HL-60 (cell line): ENCODE measurements around the gene PCYOX1L.

Experiments
- DNase-seq, 2 experiments: peaks; one replicate each; pipeline ENCODE4 v3.0.0-alpha.2; 2010 to 2020; ENCODE audit warnings: low read depth in 1 of 2, low spot score in 1 of 2
- H3K27ac ChIP-seq: fragments of 250-450 bp; sonication (Bioruptor Pico); replicated peaks from 2 replicates; pipeline ENCODE4 v1.5.1; 2020; ENCODE audit warnings: mild to moderate bottlenecking, moderate library complexity
- H3K27me3 ChIP-seq: fragments of 250-450 bp; sonication (Bioruptor Pico); 2 replicates; pipeline ENCODE4 v1.5.1; 2021; ENCODE audit warnings: mild to moderate bottlenecking, moderate library complexity; ENCODE audit not compliant: insufficient read depth, poor library complexity, severe bottlenecking
- H3K4me3 ChIP-seq: replicated peaks from 2 replicates; pipeline ENCODE4 v1.5.1; 2011; ENCODE audit warnings: mild to moderate bottlenecking, control low read depth, low read length; ENCODE audit not compliant: insufficient read depth
- GABPA ChIP-seq: IDR thresholded peaks from 2 replicates; pipeline ENCODE4 v1.6.1; 2012; ENCODE audit warnings: low read depth
- POLR2AphosphoS5 ChIP-seq: IDR thresholded peaks from 2 replicates; pipeline ENCODE4 v1.6.1; 2012; ENCODE audit warnings: low read depth
- SPI1 ChIP-seq: IDR thresholded peaks from 2 replicates; pipeline ENCODE4 v1.6.1; 2012; ENCODE audit warnings: low read depth, mild to moderate bottlenecking, borderline replicate concordance
- TF ChIP-seq, protein P1 (sequence below): IDR thresholded peaks from one replicate; pipeline ENCODE4 v1.5.1; 2011; ENCODE audit warnings: low read length, control low read depth, inconsistent platforms; ENCODE audit not compliant: insufficient read depth
- TF ChIP-seq, protein P2 (sequence below): IDR thresholded peaks from 2 replicates; pipeline ENCODE4 v1.6.1; 2012; ENCODE audit warnings: low read depth; ENCODE audit not compliant: insufficient replicate concordance

The PCYOX1L gene

DNA sequence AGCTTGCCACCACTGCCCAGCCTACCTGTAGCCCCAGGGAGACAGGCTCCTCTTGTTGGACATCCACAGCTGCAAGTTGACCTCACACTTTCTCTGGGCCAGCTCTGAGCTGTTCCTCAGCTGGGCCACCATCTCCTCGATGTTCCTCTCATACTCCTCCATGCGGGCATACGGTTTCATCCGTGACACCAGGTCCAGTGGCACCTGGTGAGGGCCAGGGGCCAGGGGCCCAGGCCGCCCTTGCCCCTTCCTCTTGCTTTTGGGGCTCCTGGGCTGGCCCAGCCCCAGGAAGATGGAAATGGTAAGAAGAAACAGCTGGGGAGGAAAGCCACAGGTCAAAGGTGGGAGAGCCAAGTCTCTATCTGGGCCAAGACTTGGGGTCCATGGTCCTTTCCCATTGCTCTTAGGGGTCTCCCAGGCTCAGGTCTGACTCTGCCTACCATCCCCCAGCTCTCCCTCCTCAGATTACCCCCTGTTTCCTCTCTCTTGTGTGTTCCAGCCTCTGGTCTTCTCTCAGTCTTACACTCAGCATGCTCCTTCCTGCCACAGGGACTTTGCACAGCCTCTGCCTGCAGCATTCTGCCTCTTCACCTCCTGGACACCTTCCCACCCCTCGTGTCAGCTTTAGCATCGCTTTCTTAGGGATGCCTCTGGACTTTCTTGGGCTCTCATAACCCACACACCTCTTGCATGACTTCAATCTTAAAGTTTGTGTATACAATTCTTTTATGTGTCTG, 19.0 kb downstream of the PCYOX1L start:
- Histone ChIP-seq H3K4me3 (no peak overlapping the region), H3K27me3 (no peaks in the 10 kb centered on the region), H3K27ac (no peak overlapping the region)
- no peak for DNase-seq
- no peak for TF ChIP-seq POLR2AphosphoS5
- TF ChIP-seq SPI1, result no peak
- TF ChIP-seq GABPA, result no peak
- TF ChIP-seq, protein P1, sequence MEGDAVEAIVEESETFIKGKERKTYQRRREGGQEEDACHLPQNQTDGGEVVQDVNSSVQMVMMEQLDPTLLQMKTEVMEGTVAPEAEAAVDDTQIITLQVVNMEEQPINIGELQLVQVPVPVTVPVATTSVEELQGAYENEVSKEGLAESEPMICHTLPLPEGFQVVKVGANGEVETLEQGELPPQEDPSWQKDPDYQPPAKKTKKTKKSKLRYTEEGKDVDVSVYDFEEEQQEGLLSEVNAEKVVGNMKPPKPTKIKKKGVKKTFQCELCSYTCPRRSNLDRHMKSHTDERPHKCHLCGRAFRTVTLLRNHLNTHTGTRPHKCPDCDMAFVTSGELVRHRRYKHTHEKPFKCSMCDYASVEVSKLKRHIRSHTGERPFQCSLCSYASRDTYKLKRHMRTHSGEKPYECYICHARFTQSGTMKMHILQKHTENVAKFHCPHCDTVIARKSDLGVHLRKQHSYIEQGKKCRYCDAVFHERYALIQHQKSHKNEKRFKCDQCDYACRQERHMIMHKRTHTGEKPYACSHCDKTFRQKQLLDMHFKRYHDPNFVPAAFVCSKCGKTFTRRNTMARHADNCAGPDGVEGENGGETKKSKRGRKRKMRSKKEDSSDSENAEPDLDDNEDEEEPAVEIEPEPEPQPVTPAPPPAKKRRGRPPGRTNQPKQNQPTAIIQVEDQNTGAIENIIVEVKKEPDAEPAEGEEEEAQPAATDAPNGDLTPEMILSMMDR, result no peak
- TF ChIP-seq, protein P2, sequence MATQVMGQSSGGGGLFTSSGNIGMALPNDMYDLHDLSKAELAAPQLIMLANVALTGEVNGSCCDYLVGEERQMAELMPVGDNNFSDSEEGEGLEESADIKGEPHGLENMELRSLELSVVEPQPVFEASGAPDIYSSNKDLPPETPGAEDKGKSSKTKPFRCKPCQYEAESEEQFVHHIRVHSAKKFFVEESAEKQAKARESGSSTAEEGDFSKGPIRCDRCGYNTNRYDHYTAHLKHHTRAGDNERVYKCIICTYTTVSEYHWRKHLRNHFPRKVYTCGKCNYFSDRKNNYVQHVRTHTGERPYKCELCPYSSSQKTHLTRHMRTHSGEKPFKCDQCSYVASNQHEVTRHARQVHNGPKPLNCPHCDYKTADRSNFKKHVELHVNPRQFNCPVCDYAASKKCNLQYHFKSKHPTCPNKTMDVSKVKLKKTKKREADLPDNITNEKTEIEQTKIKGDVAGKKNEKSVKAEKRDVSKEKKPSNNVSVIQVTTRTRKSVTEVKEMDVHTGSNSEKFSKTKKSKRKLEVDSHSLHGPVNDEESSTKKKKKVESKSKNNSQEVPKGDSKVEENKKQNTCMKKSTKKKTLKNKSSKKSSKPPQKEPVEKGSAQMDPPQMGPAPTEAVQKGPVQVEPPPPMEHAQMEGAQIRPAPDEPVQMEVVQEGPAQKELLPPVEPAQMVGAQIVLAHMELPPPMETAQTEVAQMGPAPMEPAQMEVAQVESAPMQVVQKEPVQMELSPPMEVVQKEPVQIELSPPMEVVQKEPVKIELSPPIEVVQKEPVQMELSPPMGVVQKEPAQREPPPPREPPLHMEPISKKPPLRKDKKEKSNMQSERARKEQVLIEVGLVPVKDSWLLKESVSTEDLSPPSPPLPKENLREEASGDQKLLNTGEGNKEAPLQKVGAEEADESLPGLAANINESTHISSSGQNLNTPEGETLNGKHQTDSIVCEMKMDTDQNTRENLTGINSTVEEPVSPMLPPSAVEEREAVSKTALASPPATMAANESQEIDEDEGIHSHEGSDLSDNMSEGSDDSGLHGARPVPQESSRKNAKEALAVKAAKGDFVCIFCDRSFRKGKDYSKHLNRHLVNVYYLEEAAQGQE, result no peak

- TF ChIP-seq, protein P2, result no peak
- TF ChIP-seq POLR2AphosphoS5 (no peak), SPI1 (no peak), GABPA (no peak)
- TF ChIP-seq, protein P1, result no peak
- Histone ChIP-seq H3K4me3 (no peak overlapping the region), H3K27me3 (no peaks in the 10 kb centered on the region), H3K27ac (no peak overlapping the region)
- DNase-seq, result no peak
Measured at GRCh38 chr5:149378241-149378820, 20.5 kb downstream of the PCYOX1L start.

GRCh38 chr5:149379177-149379761, 21.4 kb downstream of the PCYOX1L start, which contains the start of gene IL17B:
Gene IL17B, minus strand, starts transcription at chr5:149379292. Its CDS starts 67 bp downstream, at chr5:149379225.
- H3K27ac ChIP-seq, result no peak within 1 kb of the TSS
- no peaks in the 10 kb centered on the region for H3K27me3 ChIP-seq
- TF ChIP-seq SPI1 (no peak), GABPA (no peak), POLR2AphosphoS5 (no peak)
- TF ChIP-seq, protein P2, result no peak
- TF ChIP-seq, protein P1, result no peak
- no peak within 1 kb of the TSS for H3K4me3 ChIP-seq
- no peak for DNase-seq
